NT2/D1 (cell line): ENCODE data around the gene CTSH.

Source experiments
- YY1 ChIP-seq: IDR thresholded peaks from 2 replicates; pipeline ENCODE4 v1.6.1; 2011; ENCODE audit not compliant: insufficient read length, insufficient read depth
- ZNF274 ChIP-seq: IDR thresholded peaks from 2 replicates; pipeline ENCODE4 v1.6.1; 2011; ENCODE audit warnings: mild to moderate bottlenecking, low read depth, low read length

- no peak for TF ChIP-seq YY1
- TF ChIP-seq ZNF274, result no peak
Measured at GRCh38 chr15:78923480-78924360, 21.1 kb downstream of the CTSH start.
